ENCODE data around the gene PURB. TPM values are rescaled to one million over a fixed set of nuclear protein-coding genes. Genes with fewer than 3 reads are reported as not detected.

The PURB gene
- total RNA-seq, 2 experiments from 2014 or later: 21.5 to 23.6 TPM

DNA sequence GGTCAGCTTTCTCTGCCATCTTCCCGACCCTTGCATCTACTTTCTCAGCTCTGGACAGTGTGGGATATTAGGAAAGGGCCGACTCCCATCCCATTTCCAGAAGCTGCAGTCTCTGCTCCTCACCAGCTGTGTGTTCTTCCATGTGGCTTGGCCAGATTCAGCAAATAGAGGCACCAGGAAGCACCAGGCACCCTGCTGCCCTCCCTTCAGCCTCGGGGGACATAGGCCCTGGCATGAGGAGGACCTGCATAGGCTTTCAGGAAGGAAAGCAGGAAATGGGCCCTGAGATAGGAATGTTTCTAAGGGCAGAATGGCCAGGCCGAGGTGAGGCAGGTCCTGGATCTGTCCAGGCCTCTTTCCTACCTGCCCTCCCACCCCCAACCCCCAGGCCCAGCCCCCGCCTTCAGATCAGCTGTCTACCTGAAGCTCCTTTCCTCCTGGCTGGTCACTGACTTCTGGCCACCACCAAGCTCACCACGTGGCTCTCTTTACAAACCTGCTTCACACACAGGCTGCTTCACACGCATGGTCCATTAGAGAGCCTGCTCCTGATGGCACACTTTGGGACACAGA lies 27.5 kb upstream of the PURB start:
- Mint-ChIP-seq H3K4me3 (no peak overlapping the region), H3K9me3 (no peaks in the 10 kb centered on the region), H3K27me3 (no peaks in the 10 kb centered on the region), H3K36me3 (no peaks in the 10 kb centered on the region), H3K27ac (peak overlapping the region; percentile 8), H3K4me1 (ENCODE audit: low read depth) (peaks cover 16% of the 10 kb centered on the region)
- intact Hi-C loops (cut with micrococcal nuclease): no loop called here
- ChIA-PET POLR2A (interaction anchor here (1.2 to 1.5 kb wide), 2 partner anchors 21 to 27 kb away, joined by 4 to 5 read pairs; partner anchors contain the start of gene PURB), CTCF (interaction anchor here (1.0 to 1.3 kb wide), 3 partner anchors 9 to 223 kb away, joined by 3 to 6 read pairs (median 4); no protein-coding TSS in a partner anchor)
- no peak for DNase-seq

DNA sequence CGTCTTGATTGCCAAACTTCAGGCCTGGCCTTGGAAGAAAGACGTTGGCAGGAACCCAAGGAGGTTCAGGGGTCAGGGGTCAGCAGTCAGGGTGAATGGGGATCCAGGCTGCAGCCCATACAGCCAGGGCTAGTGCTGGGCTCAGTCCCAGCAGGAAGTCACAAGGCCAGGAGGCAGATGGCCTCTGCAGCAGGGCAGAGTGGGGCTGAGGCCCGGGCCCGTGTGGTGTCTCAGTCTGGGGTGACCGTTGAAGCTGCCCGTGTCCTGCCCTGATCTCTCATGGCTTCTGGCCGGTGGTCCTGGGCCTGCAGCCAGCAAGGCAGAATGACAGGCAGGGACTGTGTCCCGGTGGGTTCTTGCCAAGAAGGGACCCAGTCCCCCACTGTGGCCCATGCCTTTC lies 26.6 kb upstream of the PURB start:
- intact Hi-C loops (cut with micrococcal nuclease): no loop called here
- POLR2A ChIA-PET: interaction anchor here (0.7 kb wide), 1 partner anchor 321 kb away, joined by 8 read pairs; no protein-coding TSS in a partner anchor
- H3K9me3 Mint-ChIP-seq: no peaks in the 10 kb centered on the region

DNA sequence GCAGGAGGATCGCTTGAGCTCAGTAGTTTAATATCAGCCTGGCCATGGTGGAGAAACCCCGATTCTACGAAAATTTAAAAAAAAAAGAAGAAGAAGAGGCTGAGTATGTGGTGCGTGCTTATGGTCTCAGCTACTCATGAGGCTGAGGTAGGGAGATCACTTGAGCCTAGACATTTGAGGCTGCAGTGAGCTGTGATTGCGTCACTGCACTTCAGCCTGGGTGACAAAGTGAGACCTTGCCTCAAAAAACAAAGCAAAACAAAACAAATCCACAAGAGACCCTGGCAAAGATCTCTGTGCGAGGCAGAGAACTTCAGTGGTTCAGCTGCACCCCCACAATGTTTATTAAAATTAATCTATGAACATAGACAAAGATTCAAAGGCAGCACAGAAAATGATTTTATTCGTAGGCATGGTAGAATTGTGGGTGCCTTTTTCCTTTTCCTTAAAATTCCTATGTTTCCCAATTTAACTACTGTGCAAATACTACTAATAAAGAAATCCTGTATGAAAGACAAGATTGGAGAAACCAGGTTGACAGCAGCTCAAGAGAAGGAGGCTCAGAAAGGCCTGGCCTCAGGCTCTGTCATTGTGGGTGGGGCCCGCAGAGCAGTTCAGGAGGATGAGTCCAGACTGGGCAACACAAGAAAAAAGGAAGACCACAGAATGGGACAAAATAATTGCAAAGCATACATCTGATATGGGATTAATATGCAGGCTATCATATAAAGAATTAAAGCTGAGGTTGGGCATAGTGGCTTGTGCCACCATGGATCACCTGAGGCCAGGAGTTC lies 24.5 kb upstream of the PURB start:
- no peak for DNase-seq
- Mint-ChIP-seq H3K27ac (no peak overlapping the region), H3K27me3 (no peaks in the 10 kb centered on the region), H3K4me3 (no peak overlapping the region), H3K36me3 (no peaks in the 10 kb centered on the region), H3K4me1 (ENCODE audit: low read depth) (peaks cover 9% of the 10 kb centered on the region), H3K9me3 (no peaks in the 10 kb centered on the region)
- POLR2A ChIA-PET: no interaction called here
- intact Hi-C loops (cut with micrococcal nuclease): no loop called here
- CTCF ChIA-PET: no interaction called here

More for the DNA sequence above, 26.6 kb upstream of the PURB start:
- CTCF ChIA-PET: no interaction called here
- DNase-seq: no peak
- Mint-ChIP-seq H3K27ac (no peak overlapping the region), H3K4me1 (ENCODE audit: low read depth) (peaks cover 16% of the 10 kb centered on the region), H3K4me3 (no peak overlapping the region), H3K27me3 (no peaks in the 10 kb centered on the region), H3K36me3 (no peaks in the 10 kb centered on the region)

DNA sequence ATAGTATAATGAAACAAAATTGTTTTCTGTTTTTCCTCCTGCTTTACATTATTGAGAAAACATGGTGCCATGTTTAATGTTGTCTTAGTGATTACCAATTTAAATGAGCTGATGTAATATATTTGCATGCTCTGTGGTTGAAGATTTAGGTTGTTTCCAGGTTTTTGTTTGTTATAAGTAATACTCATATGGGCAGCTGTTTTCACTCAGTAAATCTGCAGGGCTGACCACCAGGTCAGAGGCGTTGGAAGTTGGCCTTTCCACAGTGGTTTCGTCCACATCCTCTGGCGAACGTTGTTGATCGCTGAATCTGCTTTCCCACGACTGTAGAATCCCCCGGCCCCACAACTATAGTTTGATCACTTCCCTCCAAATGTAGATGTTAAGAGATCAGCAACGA lies 21.6 kb upstream of the PURB start:
- no peak for DNase-seq
- H3K36me3 Mint-ChIP-seq: no peaks in the 10 kb centered on the region
- no peaks in the 10 kb centered on the region for H3K27me3 Mint-ChIP-seq
- no peak overlapping the region for H3K4me3 Mint-ChIP-seq
- intact Hi-C loops (cut with micrococcal nuclease): no loop called here
- H3K27ac Mint-ChIP-seq: no peak overlapping the region
- POLR2A ChIA-PET: no interaction called here
- CTCF ChIA-PET: no interaction called here
- no peaks in the 10 kb centered on the region for H3K4me1 Mint-ChIP-seq (ENCODE audit: low read depth)
- H3K9me3 Mint-ChIP-seq: no peaks in the 10 kb centered on the region

DNA sequence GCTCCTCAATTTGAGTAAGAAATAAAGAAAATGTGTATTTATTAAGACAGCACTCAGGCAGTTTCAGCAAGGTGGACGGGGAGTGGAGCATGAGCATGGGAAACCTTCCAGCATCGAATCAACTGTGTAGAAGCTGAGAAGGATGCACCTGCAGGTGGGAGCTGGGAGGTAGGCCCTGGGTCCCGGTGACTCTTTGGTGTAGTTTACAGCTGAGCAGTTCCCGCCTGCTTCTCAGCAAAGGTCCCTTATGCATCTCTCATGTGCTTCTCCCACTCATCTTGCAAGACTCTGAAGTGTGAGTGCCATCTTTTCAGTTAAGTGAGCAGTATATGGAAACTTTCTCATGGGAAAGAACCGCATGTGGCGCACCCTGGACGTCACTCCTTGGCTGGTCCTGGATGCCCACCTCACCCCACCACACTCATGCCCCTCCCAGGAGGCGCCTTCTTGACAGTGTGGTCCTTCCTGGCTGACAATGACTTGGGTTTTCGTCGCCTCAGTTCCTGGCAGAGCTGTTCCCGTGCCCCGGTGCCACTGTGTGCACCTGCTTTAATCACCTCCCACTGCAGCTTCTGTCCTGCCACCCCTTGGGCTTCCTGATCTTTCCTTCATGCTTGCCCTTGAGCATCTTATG lies 19.8 kb upstream of the PURB start:
- CTCF ChIA-PET: no interaction called here
- POLR2A ChIA-PET: interaction anchor here (1.2 kb wide), 1 partner anchor 10 kb away, joined by 3 read pairs; no protein-coding TSS in a partner anchor
- Mint-ChIP-seq H3K27ac (no peak overlapping the region), H3K36me3 (no peaks in the 10 kb centered on the region), H3K9me3 (no peaks in the 10 kb centered on the region), H3K4me1 (ENCODE audit: low read depth) (no peaks in the 10 kb centered on the region), H3K27me3 (no peaks in the 10 kb centered on the region), H3K4me3 (no peak overlapping the region)
- intact Hi-C loops (cut with micrococcal nuclease): no loop called here
- DNase-seq: no peak

DNA sequence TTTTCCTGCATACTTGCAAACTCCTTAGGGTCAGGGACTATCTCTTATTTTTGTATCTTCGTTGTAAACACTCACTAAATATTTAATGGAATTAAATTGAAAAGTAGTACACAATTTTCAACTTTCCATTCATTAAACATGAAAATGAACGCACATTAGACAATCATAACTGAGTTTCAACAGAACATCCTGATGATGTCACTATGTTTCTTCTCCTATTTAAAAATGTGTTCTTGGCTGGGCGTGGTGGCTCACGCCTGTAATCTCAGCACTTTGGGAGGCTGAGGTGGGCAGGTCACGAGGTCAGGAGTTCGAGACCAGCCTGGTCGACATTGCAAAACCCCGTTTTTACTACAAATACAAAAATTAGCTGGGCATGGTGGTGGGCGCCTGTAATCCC lies 14.1 kb upstream of the PURB start:
- ChIA-PET CTCF (no interaction called here), POLR2A (no interaction called here)
- Mint-ChIP-seq H3K27me3 (no peaks in the 10 kb centered on the region), H3K36me3 (no peaks in the 10 kb centered on the region), H3K27ac (no peak overlapping the region), H3K4me3 (no peak overlapping the region), H3K4me1 (ENCODE audit: low read depth) (peaks cover 9% of the 10 kb centered on the region), H3K9me3 (no peaks in the 10 kb centered on the region)
- no peak for DNase-seq
- intact Hi-C loops (cut with micrococcal nuclease): no loop called here

DNA sequence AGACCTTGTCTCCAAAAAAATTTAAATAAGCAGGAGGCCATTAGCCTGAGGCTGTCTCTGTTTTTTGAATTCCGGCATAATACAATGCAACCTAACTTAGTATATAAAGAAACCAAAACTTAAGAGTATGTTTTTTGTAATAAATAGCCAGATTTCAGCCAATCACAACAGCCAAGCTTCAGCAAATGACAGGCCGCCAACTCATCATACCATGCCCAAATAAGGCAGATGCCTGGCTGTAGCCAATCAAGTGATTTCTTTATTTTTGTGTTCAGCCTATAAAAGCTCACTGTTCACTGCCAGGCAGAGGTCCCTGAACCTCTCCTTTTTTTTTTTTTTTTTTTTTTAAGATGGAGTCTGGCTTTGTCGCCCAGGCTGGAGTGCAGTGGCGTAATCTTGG lies 12.7 kb upstream of the PURB start:
- no peak overlapping the region for H3K27ac Mint-ChIP-seq
- intact Hi-C loops (cut with micrococcal nuclease): no loop called here
- H3K4me1 Mint-ChIP-seq (ENCODE audit: low read depth): peaks cover 9% of the 10 kb centered on the region
- POLR2A ChIA-PET: interaction anchor here (1.0 kb wide), 1 partner anchor 12 kb away, joined by 3 read pairs; no protein-coding TSS in a partner anchor
- CTCF ChIA-PET: no interaction called here
- no peak for DNase-seq
- H3K4me3 Mint-ChIP-seq: no peak overlapping the region
- H3K9me3 Mint-ChIP-seq: no peaks in the 10 kb centered on the region
- H3K27me3 Mint-ChIP-seq: no peaks in the 10 kb centered on the region
- no peaks in the 10 kb centered on the region for H3K36me3 Mint-ChIP-seq

DNA sequence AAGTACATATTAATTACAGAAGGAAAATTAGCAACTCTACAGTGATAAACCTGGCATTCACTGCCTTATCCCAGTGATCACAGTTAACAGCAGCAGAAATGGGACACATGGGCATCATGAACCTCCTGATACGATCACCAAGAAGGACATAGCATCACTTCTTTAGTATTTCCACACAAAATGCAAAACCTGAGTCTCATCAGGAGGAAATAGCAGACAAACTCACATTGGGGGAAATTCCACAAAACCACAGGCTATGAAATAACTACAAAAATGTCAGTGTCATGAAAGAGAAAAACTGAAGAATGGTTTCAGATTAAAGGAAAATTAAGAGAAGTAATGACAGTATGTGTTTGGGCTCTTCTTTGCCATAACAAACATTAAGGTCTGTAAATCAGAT lies 12.0 kb upstream of the PURB start:
- intact Hi-C loops (cut with micrococcal nuclease): no loop called here
- POLR2A ChIA-PET: no interaction called here
- Mint-ChIP-seq H3K4me3 (no peak overlapping the region), H3K27ac (no peak overlapping the region), H3K4me1 (ENCODE audit: low read depth) (peaks cover 11% of the 10 kb centered on the region), H3K9me3 (no peaks in the 10 kb centered on the region), H3K36me3 (no peaks in the 10 kb centered on the region), H3K27me3 (no peaks in the 10 kb centered on the region)
- no peak for DNase-seq
- CTCF ChIA-PET: no interaction called here

DNA sequence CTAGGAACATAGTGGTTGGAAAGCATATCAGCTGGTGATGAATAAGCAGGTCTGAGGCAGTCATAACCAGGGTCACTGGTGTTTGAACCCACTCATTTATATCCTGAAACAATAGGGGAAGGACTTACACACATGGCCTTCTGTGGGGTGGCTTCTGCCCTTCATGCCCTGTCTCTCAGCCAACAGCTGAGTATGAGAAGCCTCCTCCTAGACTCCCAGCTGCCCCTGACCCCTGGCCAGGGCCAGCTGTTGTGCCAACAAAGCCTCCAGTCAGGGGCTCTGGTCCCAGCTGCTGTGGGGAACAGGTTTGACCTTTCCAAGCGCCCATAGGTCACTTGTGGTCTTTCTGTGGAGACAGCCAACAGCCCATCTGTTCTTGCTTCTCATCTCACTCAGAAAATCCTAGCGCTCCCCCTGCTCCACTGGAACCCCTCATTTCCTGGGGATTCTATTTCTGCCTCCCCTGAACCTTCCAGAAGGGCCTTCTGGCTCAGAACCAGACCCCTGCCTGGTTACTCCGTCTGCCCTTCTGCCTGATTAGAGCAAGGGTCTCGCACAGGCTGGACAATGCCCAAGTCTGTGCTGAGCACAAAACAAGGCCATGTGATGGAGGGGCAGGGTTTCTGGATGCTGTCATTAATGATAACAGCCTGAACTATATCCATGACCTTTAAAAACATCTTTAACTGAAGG lies 9.7 kb upstream of the PURB start:
- Mint-ChIP-seq H3K4me1 (ENCODE audit: low read depth) (peaks cover 28% of the 10 kb centered on the region), H3K36me3 (no peaks in the 10 kb centered on the region), H3K9me3 (no peaks in the 10 kb centered on the region), H3K27ac (no peak overlapping the region), H3K27me3 (no peaks in the 10 kb centered on the region), H3K4me3 (no peak overlapping the region)
- CTCF ChIA-PET: interaction anchor here (1.2 to 1.7 kb wide), 2 partner anchors 9 to 25 kb away, joined by 4 read pairs; partner anchors contain the start of gene PURB
- POLR2A ChIA-PET: interaction anchor here (2.3 kb wide), 1 partner anchor 10 kb away, joined by 7 read pairs; the partner anchor contains the start of gene PURB
- intact Hi-C loops (cut with micrococcal nuclease): no loop called here
- DNase-seq: no peak

DNA sequence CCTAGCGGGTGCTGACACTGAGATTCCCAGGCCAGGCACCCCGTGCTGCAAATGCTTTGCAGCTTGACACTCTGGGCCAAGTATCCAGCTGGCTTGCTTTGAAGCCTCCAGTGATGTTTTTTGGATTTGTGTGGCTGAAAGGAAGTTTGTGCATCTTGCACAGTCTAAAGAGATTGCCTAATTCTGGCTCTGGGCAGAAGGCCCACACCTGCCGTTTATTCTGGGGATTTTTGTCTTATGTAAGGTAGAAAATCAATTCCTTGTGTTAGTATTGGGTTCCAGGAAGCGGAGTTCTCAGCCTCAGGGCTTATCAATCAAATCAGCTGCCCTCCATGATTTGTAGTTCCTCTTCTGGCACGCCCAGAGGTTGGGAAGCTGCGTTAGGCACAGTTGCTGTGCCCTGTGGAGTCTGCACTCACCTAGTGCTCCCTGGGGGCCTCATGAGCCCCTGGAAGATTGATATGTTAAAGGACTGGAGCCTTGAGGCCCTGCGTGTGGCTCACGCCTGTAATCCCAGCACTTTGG lies 8.4 kb upstream of the PURB start:
- H3K27ac Mint-ChIP-seq: no peak overlapping the region
- CTCF ChIA-PET: interaction anchor here (1.2 kb wide), 1 partner anchor 26 kb away, joined by 4 read pairs; no protein-coding TSS in a partner anchor

DNA sequence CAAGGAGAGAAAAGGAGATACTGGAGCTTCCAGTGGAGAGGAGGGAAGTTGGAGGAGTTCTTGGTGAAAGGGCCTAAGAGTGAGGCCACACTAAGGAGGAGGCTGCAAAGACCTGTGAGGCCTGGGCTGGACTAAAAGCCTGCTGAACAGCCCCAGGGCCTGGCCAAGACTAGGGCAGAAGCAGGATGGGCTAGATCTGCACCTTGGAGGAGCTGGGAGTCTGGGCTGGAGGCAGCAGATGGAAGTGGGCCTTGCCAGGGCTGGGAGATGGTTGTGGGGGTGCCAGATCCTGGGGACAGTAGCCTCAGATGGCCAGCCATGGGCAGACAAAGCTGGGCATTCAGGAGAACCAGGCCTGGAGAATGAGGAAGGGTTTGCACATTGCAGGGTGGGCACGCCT lies 6.5 kb upstream of the PURB start:
- intact Hi-C loops (cut with micrococcal nuclease): no loop called here
- no peak for DNase-seq
- Mint-ChIP-seq H3K27me3 (no peaks in the 10 kb centered on the region), H3K9me3 (no peaks in the 10 kb centered on the region), H3K36me3 (no peaks in the 10 kb centered on the region), H3K27ac (peak overlapping the region; percentile 96), H3K4me1 (ENCODE audit: low read depth) (peaks cover 31% of the 10 kb centered on the region), H3K4me3 (no peak overlapping the region)
- CTCF ChIA-PET: interaction anchor here (0.5 to 1.5 kb wide), 4 partner anchors 35 to 219 kb away, joined by 4 to 7 read pairs (median 4); no protein-coding TSS in a partner anchor
- POLR2A ChIA-PET: interaction anchor here (1.0 kb wide), 1 partner anchor 21 kb away, joined by 4 read pairs; no protein-coding TSS in a partner anchor

More for the DNA sequence above, 8.4 kb upstream of the PURB start:
- no peak for DNase-seq
- no peaks in the 10 kb centered on the region for H3K27me3 Mint-ChIP-seq
- H3K9me3 Mint-ChIP-seq: no peaks in the 10 kb centered on the region
- H3K4me3 Mint-ChIP-seq: no peak overlapping the region
- POLR2A ChIA-PET: interaction anchor here (2.3 kb wide), 1 partner anchor 9 kb away, joined by 7 read pairs; the partner anchor contains the start of gene PURB
- no peaks in the 10 kb centered on the region for H3K36me3 Mint-ChIP-seq
- peaks cover 28% of the 10 kb centered on the region for H3K4me1 Mint-ChIP-seq (ENCODE audit: low read depth)
- intact Hi-C loops (cut with micrococcal nuclease): no loop called here
